HEK293T (cell line): ENCODE data around the gene TASOR2.

Experiments used
- CTCF ChIA-PET: fragments of 350-600 bp; formaldehyde crosslinking; extraction: SDS; loops from one replicate; lab custom pipeline; 2021; ENCODE audit warnings: antibody characterized with exemption, inconsistent platforms; lab: Yijun Ruan, JAX
- POLR2A ChIA-PET: fragments of 350-600 bp; formaldehyde crosslinking; extraction: SDS; loops from one replicate; lab custom pipeline; 2020; ENCODE audit warnings: antibody characterized with exemption, inconsistent platforms; lab: Yijun Ruan, JAX
- DNase-seq: peaks from one replicate; pipeline ENCODE4 v3.0.0; 2012; ENCODE audit warnings: mixed read lengths; ENCODE audit errors: extremely low spot score
- ARNT ChIP-seq: fragments of 450-650 bp; IDR thresholded peaks from 2 replicates; pipeline ENCODE4 v1.6.1; 2017; ENCODE audit warnings: mild to moderate bottlenecking
- BHLHE40 ChIP-seq: fragments of 450-650 bp; IDR thresholded peaks from 2 replicates; pipeline ENCODE4 v1.6.1; 2016; ENCODE audit warnings: mild to moderate bottlenecking, moderate library complexity, borderline replicate concordance
- CTBP1 ChIP-seq: fragments of 450-650 bp; IDR thresholded peaks from 2 replicates; pipeline ENCODE4 v1.6.1; 2016; ENCODE audit warnings: borderline replicate concordance
- ELF4 ChIP-seq: fragments of 450-650 bp; IDR thresholded peaks from 2 replicates; pipeline ENCODE4 v1.6.1; 2017; ENCODE audit warnings: antibody characterized with exemption
- FOXA1 ChIP-seq: fragments of 450-650 bp; IDR thresholded peaks from 2 replicates; pipeline ENCODE4 v1.6.1; 2016; ENCODE audit warnings: mild to moderate bottlenecking
- FOXK2 ChIP-seq: fragments of 450-650 bp; IDR thresholded peaks from 2 replicates; pipeline ENCODE4 v1.6.1; 2016; ENCODE audit warnings: mild to moderate bottlenecking
- FOXM1 ChIP-seq: fragments of 450-650 bp; IDR thresholded peaks from 2 replicates; pipeline ENCODE4 v1.6.1; 2017; ENCODE audit warnings: mild to moderate bottlenecking, borderline replicate concordance
- HDGF ChIP-seq: fragments of 450-650 bp; IDR thresholded peaks from 2 replicates; pipeline ENCODE4 v1.6.1; 2017; ENCODE audit warnings: antibody characterized with exemption, borderline replicate concordance
- L3MBTL2 ChIP-seq: fragments of 450-650 bp; conservative IDR thresholded peaks from 2 replicates; pipeline ENCODE4 v1.6.1; 2016; ENCODE audit warnings: mild to moderate bottlenecking
- LEF1 ChIP-seq: fragments of 450-650 bp; IDR thresholded peaks from 2 replicates; pipeline ENCODE4 v1.6.1; 2017; ENCODE audit warnings: mild to moderate bottlenecking, borderline replicate concordance
- NFRKB ChIP-seq: fragments of 450-650 bp; IDR thresholded peaks from 2 replicates; pipeline ENCODE4 v1.6.1; 2016; ENCODE audit warnings: mild to moderate bottlenecking, moderate library complexity
- PKNOX1 ChIP-seq: fragments of 450-650 bp; IDR thresholded peaks from 2 replicates; pipeline ENCODE4 v1.6.1; 2016
- SP1 ChIP-seq: fragments of 450-650 bp; IDR thresholded peaks from 2 replicates; pipeline ENCODE4 v1.6.1; 2017
- SUZ12 ChIP-seq: fragments of 450-650 bp; IDR thresholded peaks from 2 replicates; pipeline ENCODE4 v1.6.1; 2016; ENCODE audit warnings: mild to moderate bottlenecking
- TARDBP ChIP-seq: fragments of 450-650 bp; IDR thresholded peaks from 2 replicates; pipeline ENCODE4 v1.6.1; 2016
- ZNF384 ChIP-seq: fragments of 450-650 bp; IDR thresholded peaks from 2 replicates; pipeline ENCODE4 v1.6.1; 2016

The TASOR2 gene

DNA sequence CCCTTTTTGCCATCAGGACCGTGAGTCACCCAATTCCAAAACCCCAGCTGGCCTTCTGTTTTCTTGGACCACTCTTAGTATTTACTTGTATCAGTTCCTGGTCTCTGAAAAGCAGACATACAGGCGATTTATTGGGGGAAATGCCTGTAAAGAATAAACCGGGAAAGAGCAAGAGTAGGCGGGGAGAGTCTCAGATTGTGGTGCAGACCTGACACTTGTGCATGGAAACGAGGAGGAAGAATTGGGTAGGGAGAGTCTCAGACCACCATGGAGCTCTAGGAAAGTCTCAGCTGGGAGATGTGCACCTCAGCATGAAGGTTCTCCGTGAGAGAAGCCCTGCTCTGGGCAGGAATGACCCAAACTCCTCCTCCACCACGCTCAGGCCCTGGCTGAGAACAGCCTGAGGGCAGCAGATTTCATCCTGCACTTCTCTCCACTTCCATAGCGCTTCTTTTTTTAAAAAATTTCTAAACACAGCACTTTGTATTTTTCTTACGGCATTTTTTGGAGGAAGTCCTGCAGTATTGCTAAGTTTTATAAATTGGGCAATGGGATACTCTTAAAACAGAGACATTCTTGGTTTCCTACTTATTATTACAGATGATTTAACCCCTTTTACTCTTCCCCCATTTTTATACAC is 6.1 kb upstream of the TASOR2 start:
- CTCF ChIA-PET, result no interaction called here
- POLR2A ChIA-PET, result no interaction called here
- no peak for DNase-seq

DNA sequence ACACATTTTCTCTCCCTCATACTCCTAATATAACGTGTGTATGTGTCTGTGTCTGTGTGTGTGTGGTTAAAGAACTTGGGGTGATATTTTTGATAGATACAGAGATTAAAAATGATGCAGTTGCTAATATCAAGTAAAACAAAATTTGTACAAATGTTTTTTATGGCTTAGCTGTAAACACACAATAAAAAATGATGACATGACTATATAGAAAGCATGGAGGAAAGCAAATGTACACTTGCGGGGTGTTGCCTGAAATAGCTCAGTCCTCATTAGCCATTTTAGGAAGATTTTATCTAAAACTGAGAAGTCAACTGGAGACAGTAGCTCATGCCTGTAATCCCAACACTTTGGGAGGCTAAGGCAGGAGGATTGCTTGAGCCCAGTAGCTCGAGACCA is 5.6 kb upstream of the TASOR2 start:
- DNase-seq, result no peak
- ChIA-PET CTCF (no interaction called here), POLR2A (no interaction called here)
- TF ChIP-seq CTBP1 (no peak), ARNT (no peak), FOXA1 (no peak), L3MBTL2 (no peak), ZNF384 (no peak), PKNOX1 (no peak), NFRKB (no peak), FOXK2 (no peak), LEF1 (no peak), ELF4 (no peak), SUZ12 (no peak), BHLHE40 (no peak), FOXM1 (no peak), SP1 (no peak)

More for the DNA sequence above, 6.1 kb upstream of the TASOR2 start:
- TF ChIP-seq PKNOX1 (no peak), ARNT (no peak)

DNA sequence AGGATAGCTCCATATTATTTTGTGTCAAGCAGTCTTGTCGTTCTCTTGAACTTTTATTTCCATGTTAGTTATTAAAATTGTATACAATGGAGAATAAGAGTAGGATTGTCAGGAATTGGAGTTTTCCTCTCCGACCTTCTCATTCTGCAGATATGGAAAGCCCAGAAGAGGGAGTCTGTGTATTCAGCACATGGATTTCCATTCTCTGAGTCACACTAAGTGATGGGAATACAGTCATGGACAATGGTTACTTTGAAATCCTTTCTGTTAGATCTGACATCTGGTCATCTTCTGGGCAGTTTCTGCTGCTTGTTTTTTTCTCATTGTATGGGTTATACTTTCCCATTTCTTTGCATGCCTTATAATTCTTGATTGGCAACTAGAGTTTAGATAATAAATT is 5.0 kb upstream of the TASOR2 start:
- ChIA-PET POLR2A (no interaction called here), CTCF (no interaction called here)
- TF ChIP-seq CTBP1, result no peak
- no peak for DNase-seq

DNA sequence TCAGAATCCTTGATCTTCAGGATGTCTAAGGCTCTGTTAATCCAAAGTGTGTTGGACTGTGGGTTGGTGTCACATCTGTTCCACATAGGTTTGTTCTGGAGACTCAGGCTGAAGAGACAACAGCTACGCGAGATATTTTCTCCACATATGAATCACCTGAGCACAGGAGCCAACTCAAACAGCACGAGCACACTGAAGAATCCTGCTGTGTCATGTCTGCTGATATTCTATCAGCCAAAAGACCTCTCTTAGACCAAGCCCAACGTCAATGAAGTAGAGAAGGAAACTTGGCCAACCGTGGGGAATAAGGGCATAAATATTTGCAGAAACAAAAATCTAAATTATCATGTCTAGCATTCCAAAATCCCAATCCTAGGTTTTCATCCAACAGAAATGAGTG is 2.7 kb upstream of the TASOR2 start:
- no peak for DNase-seq
- ChIA-PET POLR2A (interaction anchor here (1.0 kb wide), 1 partner anchor 11 kb away, joined by 5 read pairs; no protein-coding TSS in a partner anchor), CTCF (no interaction called here)
- no peak for TF ChIP-seq ELF4
- no peak for TF ChIP-seq FOXK2
- no peak for TF ChIP-seq LEF1
- TF ChIP-seq SUZ12, result no peak
- no peak for TF ChIP-seq ARNT

- no peak for TF ChIP-seq FOXK2
- TF ChIP-seq FOXM1, result no peak
- no peak for TF ChIP-seq FOXA1
- no peak for TF ChIP-seq ARNT
- no peak for TF ChIP-seq BHLHE40
- TF ChIP-seq NFRKB, result no peak
- TF ChIP-seq CTBP1, result no peak
- no peak for TF ChIP-seq PKNOX1
- no peak for TF ChIP-seq TARDBP
- no peak for TF ChIP-seq SUZ12
- no peak for TF ChIP-seq HDGF
- no peak for TF ChIP-seq LEF1
- TF ChIP-seq L3MBTL2, result no peak
- no peak for TF ChIP-seq ELF4
- no peak for TF ChIP-seq ZNF384
- no peak for TF ChIP-seq SP1
- no peak for DNase-seq
- CTCF ChIA-PET, result interaction anchor here (0.6 kb wide), 1 partner anchor 9 kb away, joined by 3 read pairs; no protein-coding TSS in a partner anchor
- POLR2A ChIA-PET, result no interaction called here
Measured at GRCh38 chr10:5683065-5683464, 1.6 kb upstream of the TASOR2 start.

DNA sequence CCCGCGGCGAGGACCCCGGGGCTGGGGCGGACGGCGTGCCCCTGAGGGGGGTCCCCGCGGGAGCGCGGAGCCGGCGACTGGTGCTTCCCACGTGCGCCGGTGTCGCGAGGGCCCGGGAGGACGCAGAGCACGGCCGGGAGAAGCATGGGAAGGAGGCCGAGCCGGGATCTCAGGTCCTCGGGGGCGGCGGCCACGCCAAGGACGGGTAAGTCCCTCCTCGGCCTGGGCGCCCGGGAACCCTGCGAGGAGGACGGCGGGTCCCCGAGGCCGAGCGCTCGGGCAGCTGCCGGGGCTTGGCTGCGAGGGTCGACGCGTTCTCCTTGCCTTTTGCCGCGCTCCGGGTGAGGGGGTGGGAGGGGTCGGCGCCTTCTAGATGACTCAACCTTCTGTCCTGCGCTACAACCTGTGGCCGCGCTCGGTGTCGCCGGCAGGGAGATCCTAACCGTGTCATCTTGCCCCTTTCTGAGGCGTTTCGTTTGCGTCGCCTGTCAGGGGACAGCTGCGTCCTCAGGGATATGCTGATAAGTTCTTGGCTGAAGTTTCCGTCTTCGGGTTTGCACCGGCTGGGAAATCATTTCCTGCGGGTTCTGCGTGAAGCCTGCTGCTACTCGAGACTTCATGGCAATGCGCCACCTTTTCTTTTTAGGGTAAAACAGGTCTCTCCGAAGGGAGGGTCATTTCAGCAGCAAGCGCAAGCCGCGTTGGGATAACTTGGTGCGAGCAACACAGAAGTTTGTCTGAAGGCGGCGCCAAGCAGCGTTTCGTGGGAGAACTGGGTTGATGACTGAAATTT is 529 bp downstream of the TASOR2 start:
- CTCF ChIA-PET, result no interaction called here
- 0 out of 2 replicates have a peak, but pooled peaks have one; percentile 45 for TF ChIP-seq LEF1
- peak; percentile 53 for TF ChIP-seq L3MBTL2
- no peak for TF ChIP-seq FOXK2
- no peak for TF ChIP-seq HDGF
- no peak for TF ChIP-seq CTBP1
- peak; percentile 20; the same call in 1 of the 2 replicates for TF ChIP-seq PKNOX1
- no peak for TF ChIP-seq TARDBP
- TF ChIP-seq BHLHE40, result no peak
- 0 out of 2 replicates have a peak, but pooled peaks have one; percentile 35 for TF ChIP-seq FOXM1
- TF ChIP-seq SP1, result no peak
- no peak for TF ChIP-seq ELF4
- TF ChIP-seq SUZ12, result no peak
- TF ChIP-seq ZNF384, result no peak
- TF ChIP-seq ARNT, result no peak
- TF ChIP-seq NFRKB, result no peak
- TF ChIP-seq FOXA1, result no peak
- POLR2A ChIA-PET, result interaction anchor here (0.6 to 1.3 kb wide), 3 partner anchors 15 to 91 kb away, joined by 3 read pairs; no protein-coding TSS in a partner anchor
- peak; percentile 49 for DNase-seq
